Stimulated activated CD8-positive, alpha-beta memory T cell treated with anti-CD3 and anti-CD28 coated beads, Interleukin-12 subunit alpha, Interleukin-12 subunit beta, amount 100 ng/mL, for 24 hours (primary cell): ENCODE results near the gene RTP5.
"Not testable (repeated sequence)": the region's sequence is repeated elsewhere in the genome, so short reads cannot be mapped to it uniquely, and the experiment has no call there.

Source experiments
- DNase-seq: peaks from one replicate; pipeline ENCODE4 v3.0.0-alpha.2; 2020; ENCODE audit errors: extremely low read depth

RTP5 gene

GRCh38 chr2:241902357-241902991 is 32.9 kb downstream of the RTP5 start:
- DNase-seq: no peak

GRCh38 chr2:241903121-241904010 is 33.8 kb downstream of the RTP5 start:
- no peak for DNase-seq

GRCh38 chr2:241904011-241904718 is 34.6 kb downstream of the RTP5 start:
- no peak for DNase-seq

- DNase-seq: no peak
These were observed 35.5 kb downstream of the RTP5 start for GRCh38 chr2:241904791-241905710.

GRCh38 chr2:241905716-241906377 is 36.3 kb downstream of the RTP5 start:
- DNase-seq: no peak

GRCh38 chr2:241906378-241906770 is 36.8 kb downstream of the RTP5 start:
- not testable (repeated sequence) for DNase-seq

- DNase-seq: no peak
These were observed 37.5 kb downstream of the RTP5 start for GRCh38 chr2:241906826-241907570.

- DNase-seq: not testable (repeated sequence)
These were observed 38.3 kb downstream of the RTP5 start for GRCh38 chr2:241907831-241908230.

GRCh38 chr2:241908686-241909420 is 39.3 kb downstream of the RTP5 start:
- no peak for DNase-seq

GRCh38 chr2:241909769-241910168 is 40.2 kb downstream of the RTP5 start:
- no peak for DNase-seq

- no peak for DNase-seq
These were observed 41.3 kb downstream of the RTP5 start for GRCh38 chr2:241910604-241911520.

- DNase-seq: no peak
These were observed 42.0 kb downstream of the RTP5 start for GRCh38 chr2:241911551-241911950.

- no peak for DNase-seq
These were observed 42.6 kb downstream of the RTP5 start for GRCh38 chr2:241912021-241912555.

GRCh38 chr2:241913703-241914102 is 44.2 kb downstream of the RTP5 start:
- no peak for DNase-seq

- DNase-seq: no peak
These were observed 45.0 kb downstream of the RTP5 start for GRCh38 chr2:241914542-241914941.

GRCh38 chr2:241921631-241922030 is 52.1 kb downstream of the RTP5 start:
- not testable (repeated sequence) for DNase-seq

GRCh38 chr2:241922411-241922810 is 52.9 kb downstream of the RTP5 start:
- DNase-seq: no peak
